ENCODE measurements around the gene IWS1.

GRCh38 chr2:127558911-127559310, 32.6 kb upstream of the IWS1 start:
- TF ChIP-seq CTCF (conservative IDR thresholded peaks at IDR 0.05; ENCODE audit: low read length) (no peak), EZH2phosphoT487 (IDR thresholded peaks at IDR 0.05; ENCODE audit: borderline replicate concordance, low read depth, low read length) (no peak)

Data from OCI-LY7 (cell line).